ENCODE measurements around the gene MACROD1.
A peak's percentile ranks its signal among the peaks of the same experiment; 100 is the strongest.

Gene MACROD1

DNA sequence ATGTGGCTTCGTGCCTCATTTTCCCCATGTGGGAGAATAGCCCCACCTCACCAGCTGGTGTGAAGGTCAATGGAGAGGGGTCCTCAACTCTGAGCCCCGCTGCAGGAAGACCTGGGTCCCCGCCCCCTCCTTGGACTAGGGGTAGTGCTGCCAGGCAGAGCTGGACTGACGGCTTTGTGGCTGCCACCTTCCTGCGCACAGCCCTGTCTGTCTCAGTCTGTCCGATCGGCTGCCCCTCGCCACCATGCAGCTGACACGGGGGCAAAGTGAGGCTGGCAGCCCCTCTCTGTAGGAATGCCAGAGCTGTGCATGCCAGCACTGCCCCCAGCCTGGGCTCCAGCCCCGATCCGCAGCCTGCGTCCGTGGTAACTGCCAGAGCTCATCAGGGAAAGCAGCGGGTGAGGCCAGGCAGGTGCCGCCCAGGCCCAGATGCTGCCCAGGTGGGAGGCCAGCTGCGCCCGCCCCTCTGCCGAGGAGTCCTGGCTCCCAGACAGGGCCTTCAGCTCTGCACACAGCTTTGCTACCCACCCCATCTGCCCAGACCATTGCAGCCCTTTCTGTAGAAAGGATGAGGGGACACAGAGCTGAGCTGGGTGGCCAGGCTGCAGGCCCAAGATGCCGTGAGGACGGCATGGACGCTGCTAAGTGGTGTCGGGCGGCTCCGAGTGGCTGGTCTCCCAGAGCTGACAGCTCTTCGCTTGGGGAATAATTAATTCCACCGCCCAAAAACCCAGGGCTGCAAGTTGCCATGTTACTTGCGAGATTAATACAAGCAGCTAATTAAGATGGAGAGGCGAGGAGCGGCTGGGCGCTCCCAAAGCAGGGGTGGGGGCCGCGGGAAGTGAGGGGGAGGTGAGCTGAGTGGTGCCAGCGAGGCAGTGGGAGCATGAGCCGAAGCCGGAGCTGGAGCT is 149.7 kb downstream of the MACROD1 start:
- no peak for DNase-seq (ENCODE audit: low read depth)

GRCh38 chr11:64015510-64015909 is 150.4 kb downstream of the MACROD1 start:
- no peak for DNase-seq (ENCODE audit: low read depth)

- DNase-seq (ENCODE audit: low read depth): no peak
Observed at GRCh38 chr11:64014356-64014755, 151.6 kb downstream of the MACROD1 start.

- no peak for DNase-seq (ENCODE audit: low read depth)
Observed at GRCh38 chr11:64013141-64013896, 152.6 kb downstream of the MACROD1 start.

GRCh38 chr11:64011371-64011770 is 154.5 kb downstream of the MACROD1 start:
- no peak for DNase-seq (ENCODE audit: low read depth)

GRCh38 chr11:64010783-64011182 is 155.1 kb downstream of the MACROD1 start:
- no peak for DNase-seq (ENCODE audit: low read depth)

GRCh38 chr11:64009710-64010109 is 156.2 kb downstream of the MACROD1 start:
- no peak for DNase-seq (ENCODE audit: low read depth)

- DNase-seq (ENCODE audit: low read depth): no peak
Observed at GRCh38 chr11:64008914-64009633, 156.8 kb downstream of the MACROD1 start.

- no peak for DNase-seq (ENCODE audit: low read depth)
Observed at GRCh38 chr11:64008283-64008913, 157.5 kb downstream of the MACROD1 start.

DNA sequence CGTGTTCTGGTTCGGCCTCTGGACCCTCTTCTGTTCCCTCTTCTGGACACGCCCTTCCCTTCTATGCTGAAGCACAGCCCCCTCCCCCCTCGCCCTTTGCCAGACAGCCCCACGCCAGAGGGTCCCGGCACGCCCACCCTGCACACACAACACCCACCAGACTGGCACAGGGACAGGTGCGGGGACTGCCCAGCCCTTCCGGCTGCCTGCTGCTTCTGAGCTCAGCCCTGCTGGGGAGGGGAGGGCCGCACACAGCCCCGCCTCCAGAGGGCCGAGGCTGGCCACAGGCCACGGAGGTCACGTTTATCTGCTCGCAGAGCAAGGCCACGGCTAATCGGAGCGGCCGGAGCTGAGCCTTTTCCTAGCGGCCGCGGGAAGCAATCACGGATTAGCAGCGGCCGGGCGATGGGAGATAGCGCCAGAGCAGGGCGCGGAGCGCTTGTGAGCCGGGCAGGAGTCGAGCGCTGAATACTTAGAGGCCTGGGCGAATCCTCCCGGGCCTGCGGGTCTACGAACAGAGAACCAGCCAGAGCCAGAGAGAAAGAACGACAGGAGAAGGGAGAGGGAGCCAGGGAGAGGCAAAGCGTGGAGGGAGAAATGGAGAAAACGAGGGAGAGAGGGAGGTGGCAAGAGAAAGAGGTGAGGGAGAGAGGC is 158.2 kb downstream of the MACROD1 start:
- DNase-seq (ENCODE audit: low read depth): no peak

DNA sequence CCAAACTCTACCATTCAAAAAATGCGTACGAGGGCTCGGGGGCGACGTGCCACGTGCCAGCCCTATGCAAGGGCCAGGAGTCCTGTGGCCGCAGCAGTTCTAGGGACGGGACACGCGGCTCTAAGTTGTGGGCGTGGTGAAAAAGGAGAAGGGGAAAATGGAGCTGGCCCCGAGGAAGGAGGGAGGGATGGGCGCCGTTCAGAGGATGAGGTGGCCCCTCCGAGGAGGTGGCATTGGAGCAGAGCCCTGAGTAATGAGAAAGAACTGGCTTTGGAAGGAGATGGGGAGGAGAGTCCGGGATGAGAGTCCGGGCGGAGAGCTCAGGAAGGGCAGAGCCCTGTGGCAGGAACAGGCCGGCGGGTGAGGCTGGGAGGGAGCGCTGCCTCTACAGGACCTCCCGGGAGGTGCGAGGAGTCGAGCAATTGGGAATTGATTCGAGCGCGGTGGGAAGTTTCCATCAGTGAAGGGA is 158.7 kb downstream of the MACROD1 start:
- DNase-seq (ENCODE audit: low read depth): no peak

DNA sequence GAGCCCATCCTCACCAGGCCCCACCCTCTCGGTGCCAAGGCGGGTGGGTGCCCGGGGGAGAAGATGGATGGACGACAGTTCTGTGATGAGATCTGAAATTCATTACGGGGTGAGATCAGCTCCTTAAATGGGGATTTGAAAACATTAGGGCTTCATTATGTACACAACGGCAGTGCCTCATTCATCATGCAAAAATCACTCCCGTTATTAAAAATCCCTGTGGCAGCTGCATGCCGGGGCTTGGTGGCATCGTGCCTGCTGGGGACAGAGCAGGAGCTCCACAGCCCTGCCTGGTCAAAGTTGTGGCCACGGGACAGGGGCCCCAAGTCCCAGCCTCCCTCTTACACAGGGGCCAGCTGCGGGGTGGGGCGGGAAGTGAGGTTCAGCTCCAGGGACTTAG is 159.5 kb downstream of the MACROD1 start:
- DNase-seq (ENCODE audit: low read depth): no peak

- no peak for DNase-seq (ENCODE audit: low read depth)
Observed at GRCh38 chr11:64005691-64006090, 160.2 kb downstream of the MACROD1 start.

GRCh38 chr11:64004590-64004984 is 161.3 kb downstream of the MACROD1 start:
- DNase-seq (ENCODE audit: low read depth): no peak

DNA sequence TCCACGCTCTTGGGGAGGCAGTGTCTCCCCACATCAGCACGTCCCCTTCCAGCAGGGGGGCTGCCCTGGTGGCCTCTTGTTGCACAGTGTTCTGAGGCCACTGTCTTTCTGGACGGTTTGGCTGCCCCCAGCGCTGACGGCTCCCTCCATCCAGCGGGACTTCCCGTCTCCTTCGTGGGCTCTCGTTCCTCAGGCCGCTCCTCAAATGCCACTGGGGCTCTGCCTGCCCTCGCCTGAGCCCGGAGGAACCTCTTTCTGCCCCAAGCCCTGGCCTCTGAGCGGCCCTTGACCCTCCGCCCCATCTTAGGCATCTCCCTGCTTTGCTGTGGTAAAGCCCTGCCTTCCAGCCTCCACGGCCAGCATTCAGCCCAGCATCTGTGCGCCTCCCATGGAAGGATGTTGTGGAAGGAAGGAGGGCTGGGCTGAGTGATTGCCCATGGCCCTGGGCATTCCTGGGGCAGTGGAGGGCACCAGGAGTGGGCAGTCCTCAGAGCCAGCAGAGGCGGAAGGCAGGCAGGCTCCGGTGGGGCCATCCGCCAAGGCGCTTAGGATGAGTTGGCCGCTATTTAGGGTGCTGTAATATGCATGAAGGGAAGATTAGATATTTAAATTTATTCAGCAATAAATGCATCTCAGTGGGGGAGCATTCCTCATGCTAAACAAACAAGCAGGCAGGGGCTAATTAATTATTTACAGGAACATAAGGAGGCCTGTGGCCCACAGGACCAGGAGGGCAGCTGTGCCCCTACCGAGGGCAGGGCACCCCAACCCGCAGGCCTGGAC is 161.9 kb downstream of the MACROD1 start:
- no peak for DNase-seq (ENCODE audit: low read depth)

DNA sequence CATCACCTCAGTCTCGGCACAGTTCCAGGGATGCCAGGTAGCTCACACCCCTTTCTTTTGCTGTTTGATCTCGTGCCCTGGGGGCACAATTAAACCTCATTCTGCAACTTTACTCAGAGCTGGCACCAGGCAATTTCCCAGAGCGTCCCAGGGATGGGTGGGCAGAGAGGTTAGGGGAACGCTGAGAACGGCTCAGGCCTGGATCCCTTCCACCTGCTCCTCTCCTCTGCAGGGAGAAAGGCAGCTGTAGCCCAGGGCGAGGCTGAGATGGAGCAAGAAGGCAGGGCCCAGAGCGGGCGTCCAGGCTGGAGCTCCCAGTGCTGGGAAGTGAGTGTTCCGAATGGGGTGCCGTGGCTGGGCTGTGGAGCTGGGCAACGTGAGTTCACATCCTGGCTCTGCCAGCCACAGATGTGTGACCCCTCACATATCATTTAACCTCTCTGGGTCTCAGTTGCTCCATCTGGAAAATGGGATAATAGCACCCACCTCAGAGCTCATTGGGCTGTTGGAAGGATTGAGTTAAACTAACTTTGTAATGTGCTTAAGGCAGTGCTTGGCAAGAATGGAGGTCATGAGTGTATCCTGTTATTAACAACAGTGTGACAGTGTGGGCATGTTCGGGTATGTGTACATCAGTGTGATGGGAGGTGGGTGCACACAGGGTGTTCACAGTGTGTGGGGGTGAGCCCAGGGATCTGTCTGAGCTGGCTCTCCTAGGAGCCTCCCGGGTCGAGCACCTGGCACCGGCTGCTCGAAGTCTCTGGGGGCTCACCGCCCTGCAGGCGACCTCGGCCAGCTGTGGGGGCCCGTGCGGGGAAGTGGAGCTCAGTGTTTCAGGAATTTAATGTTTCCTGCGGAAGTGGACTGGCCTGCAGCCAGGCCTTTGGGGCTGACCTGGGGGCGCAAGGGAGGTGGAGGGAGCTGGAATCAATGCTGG is 164.2 kb downstream of the MACROD1 start:
- no peak for DNase-seq (ENCODE audit: low read depth)

DNA sequence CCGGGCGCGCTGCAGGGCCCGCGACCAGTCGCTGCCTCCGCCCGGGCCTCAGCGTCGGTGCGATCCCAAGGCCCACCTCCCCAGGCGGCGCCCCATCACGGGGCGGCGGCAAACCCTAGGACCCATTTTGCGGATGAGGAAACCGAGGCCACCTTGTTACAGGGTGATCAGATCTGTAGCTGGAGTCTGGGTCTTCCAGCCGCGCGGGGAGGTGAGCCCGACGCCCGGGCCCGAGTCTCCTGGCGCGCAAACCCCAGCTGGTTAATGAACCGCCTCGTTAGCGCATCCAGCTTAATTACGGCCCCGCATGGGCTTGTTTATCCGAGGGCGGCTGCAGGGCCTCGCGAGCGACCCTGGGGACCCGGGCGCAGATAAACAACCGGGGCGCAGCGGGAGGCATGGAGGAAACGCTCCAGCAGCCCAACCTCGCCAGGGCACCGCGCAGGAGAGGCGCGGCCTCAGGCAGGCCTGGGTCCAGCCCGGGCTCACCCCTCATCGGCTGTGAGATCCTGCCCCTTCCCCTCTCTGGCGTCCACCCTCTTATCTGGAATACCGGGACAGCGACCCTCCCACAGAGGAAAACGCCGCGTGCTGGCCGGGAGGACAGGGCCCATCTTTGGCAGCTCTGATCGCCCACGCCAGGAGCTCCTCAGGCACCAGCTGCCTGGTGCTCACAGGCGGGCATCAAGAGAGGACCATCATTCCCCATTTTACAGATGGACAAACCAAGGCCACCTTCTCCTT is 165.0 kb downstream of the MACROD1 start:
- DNase-seq (ENCODE audit: low read depth): no peak

DNA sequence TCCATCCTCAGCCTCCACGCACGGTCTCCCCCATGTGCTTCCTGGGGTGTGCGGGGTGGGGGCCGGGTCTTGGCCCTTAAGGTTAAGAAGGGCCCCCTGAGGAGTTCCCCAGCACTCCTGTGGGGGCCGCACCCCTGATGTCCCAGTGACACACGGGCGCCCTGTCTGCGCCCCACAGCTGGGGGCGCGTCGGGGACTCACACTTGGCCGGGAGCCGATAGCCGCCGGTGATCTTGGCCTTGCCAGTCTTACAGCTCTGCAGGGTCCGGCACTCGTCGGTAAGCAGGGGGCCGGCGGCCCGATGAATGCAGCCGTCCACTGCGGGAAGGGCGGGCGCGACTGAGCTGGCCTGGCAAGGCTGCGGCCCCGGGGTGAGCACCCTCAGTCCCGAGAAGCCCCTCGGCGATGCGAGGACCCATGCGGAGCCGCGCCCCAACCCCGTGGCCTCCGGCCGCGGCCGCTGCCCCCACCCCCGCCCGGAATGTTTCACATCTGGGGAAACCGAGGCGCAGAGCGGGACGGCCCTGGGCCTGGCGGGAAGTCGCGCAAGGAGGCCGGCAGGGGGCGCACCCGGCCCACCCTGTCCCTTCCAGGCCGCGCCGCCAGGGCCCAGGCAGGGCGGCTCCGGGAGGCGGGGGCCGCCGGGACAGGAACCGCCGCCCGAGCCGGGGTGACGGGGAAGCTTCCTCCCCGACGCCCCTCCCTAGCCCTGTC is 165.7 kb downstream of the MACROD1 start:
- DNase-seq (ENCODE audit: low read depth): peak; percentile 59
